SIG-M5 (cell line): ENCODE measurements around the gene CCDC146.

ENCODE experiments used
- DNase-seq: peaks from one replicate; lab custom pipeline; 2025; lab: John Stamatoyannopoulos, UW

The CCDC146 gene

DNA sequence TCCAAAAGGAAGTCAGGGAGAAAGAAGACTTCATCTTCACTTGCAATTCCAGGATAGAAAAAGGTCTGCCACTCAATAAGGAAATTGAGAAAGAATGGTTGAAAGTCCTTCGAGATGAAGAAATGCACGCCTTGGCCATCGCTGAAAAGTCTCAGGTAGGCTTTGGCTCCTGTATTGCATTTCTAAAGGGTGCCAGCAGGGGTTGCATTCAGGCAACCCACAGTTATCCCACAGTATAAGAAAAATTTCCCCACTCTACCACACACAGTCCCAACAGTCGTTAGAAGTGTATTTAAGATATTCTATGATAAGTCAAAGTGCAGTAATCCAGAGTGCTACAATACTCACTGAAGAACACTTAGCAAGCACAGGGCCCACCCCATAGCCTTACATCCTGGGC lies 170.6 kb downstream of the CCDC146 start:
- no peak for DNase-seq

GRCh38 chr7:77295549-77295948 lies 173.1 kb downstream of the CCDC146 start:
- DNase-seq = no peak

DNA sequence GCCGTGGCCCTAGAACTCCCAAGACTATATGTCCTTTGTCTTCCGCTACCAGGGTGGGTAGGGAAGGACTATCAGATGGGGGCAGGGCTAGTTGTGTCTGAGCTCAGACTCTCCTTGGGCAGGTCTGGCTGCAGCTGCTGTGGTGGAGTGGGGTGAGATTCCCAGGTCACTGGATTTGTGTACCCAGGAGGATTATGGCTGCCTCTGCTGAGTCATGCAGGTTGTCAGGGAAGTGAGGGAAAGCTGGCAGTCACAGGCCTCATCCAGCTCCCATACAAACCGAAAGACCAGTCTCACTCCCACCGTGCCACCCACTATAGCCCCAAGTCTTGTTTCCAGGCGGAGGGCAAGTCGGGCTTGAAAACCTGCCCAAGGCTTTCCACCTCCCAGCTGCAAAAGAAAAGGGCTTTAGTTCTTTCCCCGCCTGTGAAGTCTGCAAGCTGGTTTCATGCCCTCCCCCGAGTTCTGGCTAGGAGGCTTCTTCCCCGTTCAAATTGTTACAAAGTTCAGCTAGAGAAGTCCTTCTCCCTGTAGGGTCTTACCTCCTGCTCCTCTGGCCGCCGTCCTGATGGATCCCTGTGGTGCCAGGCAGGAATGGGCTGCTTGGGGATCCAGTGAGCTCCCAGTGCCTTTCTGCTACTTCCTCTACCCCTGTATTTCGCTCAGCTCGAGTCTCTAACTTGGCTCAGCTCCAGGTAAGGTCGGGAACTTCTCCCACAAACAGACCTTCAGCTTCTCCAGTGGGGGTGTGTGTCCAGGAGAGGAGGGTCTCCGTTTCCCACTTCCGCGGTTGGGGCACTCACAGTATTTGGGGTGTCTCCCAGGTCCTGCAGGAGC lies 184.0 kb downstream of the CCDC146 start:
- no peak for DNase-seq

- no peak for DNase-seq
Measured at GRCh38 chr7:77308792-77309191, 186.4 kb downstream of the CCDC146 start.

- no peak for DNase-seq
Measured at GRCh38 chr7:77309714-77310220, 187.4 kb downstream of the CCDC146 start.

- no peak for DNase-seq
Measured at GRCh38 chr7:77310982-77311381, 188.6 kb downstream of the CCDC146 start.

- DNase-seq = no peak
Measured at GRCh38 chr7:77313085-77313484, 190.7 kb downstream of the CCDC146 start.

- DNase-seq = no peak
Measured at GRCh38 chr7:77313876-77314480, 191.6 kb downstream of the CCDC146 start.

DNA sequence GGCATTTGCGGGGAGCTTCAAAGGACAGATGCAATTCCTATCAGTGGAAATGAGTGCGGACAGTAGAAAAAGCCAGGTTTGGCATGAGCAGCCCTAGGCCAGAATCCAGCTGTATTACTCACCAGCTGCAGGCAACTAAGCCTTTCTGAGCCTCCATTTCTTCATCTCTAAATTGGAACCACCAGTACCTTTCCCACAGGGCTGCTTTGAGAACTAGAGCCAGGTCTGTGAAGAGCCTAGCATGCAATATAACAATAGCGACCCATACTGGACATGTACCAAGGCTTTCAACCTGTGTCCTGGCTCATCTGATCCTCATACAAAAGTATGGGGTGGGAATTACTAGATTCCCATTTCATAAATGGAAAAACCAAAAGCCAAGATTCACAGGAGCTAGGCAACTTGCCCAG lies 192.8 kb downstream of the CCDC146 start:
- DNase-seq = no peak

DNA sequence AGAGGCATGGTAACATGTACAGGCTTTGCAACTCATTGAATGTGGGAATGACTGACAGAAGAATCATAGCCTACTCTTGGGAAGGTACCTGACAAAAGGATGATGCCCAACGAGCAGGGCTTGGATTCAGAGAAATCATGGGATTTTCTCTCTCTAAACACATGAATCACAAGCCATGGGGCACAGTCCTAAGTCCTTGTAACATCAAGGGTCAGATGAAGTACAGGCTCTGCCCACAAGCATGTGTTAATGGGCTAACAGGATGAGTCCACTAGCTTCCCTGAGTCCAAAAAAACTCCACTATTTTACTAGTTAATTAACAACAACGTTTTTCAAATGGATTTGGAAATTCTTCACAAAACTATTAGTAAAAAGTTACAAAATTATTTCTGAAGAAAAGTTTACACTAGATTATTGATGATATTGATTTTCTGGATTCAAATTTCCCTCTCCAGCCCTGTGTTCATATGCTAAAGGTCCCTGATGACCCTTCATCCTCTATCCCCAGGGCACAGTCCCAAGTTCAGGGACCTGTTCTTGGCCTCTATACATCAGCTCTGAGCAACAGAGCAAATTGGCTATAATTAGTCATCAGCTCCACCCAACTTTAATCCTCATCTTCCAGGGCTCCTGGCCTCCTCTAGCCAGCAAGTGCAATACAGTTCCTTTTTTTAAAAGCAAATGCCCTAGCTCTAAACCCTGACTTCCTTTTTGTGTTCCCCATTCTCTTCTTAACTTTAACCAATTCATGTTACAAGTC lies 194.0 kb downstream of the CCDC146 start:
- peak; percentile 31 for DNase-seq

DNA sequence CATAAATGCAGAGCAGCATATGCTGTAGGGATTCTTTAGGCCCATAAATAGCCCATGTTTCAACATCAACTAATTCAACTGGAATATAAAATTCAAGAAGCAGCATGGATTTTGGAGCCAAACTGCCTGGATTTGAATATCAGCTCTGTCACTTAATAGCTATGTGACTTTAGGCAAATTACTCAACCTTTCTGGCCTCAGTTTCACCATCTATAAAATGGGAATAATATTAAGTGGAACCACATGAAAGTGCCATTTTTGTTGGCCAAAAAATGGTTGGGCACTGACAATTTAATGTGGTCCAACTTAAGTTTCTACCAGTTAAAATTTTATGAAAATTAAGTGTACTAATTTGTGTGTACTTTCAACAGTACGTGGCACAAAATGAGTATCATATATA lies 195.6 kb downstream of the CCDC146 start:
- DNase-seq = no peak

GRCh38 chr7:77320137-77320536 lies 197.7 kb downstream of the CCDC146 start:
- no peak for DNase-seq

- DNase-seq = no peak
Measured at GRCh38 chr7:77320714-77321113, 198.3 kb downstream of the CCDC146 start.

- DNase-seq = no peak
Measured at GRCh38 chr7:77321300-77321699, 198.9 kb downstream of the CCDC146 start.

DNA sequence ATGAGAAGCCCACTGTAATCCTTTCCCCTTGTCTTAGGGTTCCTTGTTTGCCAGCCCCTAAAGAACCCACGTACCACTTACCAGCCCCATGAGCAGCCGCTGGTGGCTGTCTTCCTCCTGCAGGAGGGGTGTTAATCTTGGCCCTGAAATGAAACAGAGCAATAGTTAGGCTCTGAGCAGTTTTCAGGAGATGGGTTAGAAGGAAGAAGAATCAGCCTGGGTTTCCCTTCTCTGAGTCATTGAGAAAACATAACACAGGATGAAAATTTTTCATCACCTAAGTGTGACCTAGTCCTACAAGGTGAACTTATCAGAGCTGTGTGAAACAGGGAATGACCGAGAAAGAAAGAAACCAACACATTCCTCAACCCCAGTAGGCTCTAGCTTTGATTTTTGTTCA lies 203.7 kb downstream of the CCDC146 start:
- no peak for DNase-seq

- peak; percentile 17 for DNase-seq
Measured at GRCh38 chr7:77327067-77327931, 204.9 kb downstream of the CCDC146 start.

- DNase-seq = no peak
Measured at GRCh38 chr7:77327932-77328628, 205.7 kb downstream of the CCDC146 start.

- DNase-seq = no peak
Measured at GRCh38 chr7:77328669-77329068, 206.3 kb downstream of the CCDC146 start.

DNA sequence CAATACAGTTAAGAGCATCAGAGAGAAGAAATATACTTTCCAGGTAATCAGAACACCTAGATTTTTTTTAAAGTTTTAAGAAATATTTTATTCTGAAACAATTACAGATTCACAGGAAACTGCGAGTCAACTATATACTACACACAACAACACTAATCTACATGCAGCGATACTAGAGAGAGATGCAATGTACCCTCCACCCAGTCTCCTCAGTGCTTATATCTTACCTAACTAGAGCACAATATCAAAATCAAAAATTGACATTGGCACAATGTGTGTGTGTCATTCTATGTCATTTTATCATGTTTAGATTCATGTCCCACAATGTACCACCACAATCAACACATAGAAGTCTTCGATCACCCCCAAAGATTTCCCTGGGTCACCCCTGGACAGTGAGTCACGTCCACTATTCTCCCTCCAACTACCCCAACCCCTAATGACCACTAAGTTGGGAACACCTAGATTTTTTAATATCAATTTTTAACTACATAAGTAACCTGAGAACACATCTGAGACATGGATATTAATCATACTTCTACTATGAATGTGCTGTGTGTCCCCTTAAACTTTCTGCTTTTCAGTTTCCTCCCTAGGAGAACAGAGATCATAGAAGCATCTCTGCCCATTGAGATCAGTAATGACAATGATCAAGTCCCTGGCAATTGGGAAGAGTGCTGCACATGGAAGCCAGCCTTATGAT lies 207.2 kb downstream of the CCDC146 start:
- DNase-seq = no peak

- peak; percentile 18 for DNase-seq
Measured at GRCh38 chr7:77330169-77330882, 207.9 kb downstream of the CCDC146 start.
